ENCODE results near the gene ETHE1.

ETHE1 gene

GRCh38 chr19:43462785-43463380 lies 64.1 kb downstream of the ETHE1 start:
- no peak for DNase-seq

GRCh38 chr19:43462383-43462782 lies 64.6 kb downstream of the ETHE1 start:
- DNase-seq: no peak

GRCh38 chr19:43461303-43461702 lies 65.7 kb downstream of the ETHE1 start:
- no peak for DNase-seq

GRCh38 chr19:43460362-43461016 lies 66.5 kb downstream of the ETHE1 start:
- DNase-seq: no peak

GRCh38 chr19:43457809-43458208 lies 69.2 kb downstream of the ETHE1 start:
- no peak for DNase-seq

All from NCI-H748 treated with DMSO at 0.1 percent for 48 hours (cell line).